Adipose tissue (tissue), 3 donors: ENCODE results near the gene RSBN1L. TPM values are rescaled to one million over a fixed set of nuclear protein-coding genes. Genes with fewer than 3 reads are reported as not detected.
A peak's percentile ranks its signal among the peaks of the same experiment; 100 is the strongest.
"Not testable (repeated sequence)": the region's sequence is repeated elsewhere in the genome, so short reads cannot be mapped to it uniquely, and the experiment has no call there.

ENCODE experiments used
- H3K27ac ChIP-seq: one replicate; pipeline ENCODE4 v1.5.1; 2013; ENCODE audit warnings: low read depth, low read length
- WGBS, 3 donors: extraction: QIAGEN DNeasy Blood & Tissue Kit; methylation state at CpG; one replicate each; pipeline ENCODE4 v1.1.7; 2013; 5-methylcytosine and 5-hydroxymethylcytosine counted together
- polyA plus RNA-seq, 3 donors: library from polyadenylated mRNA; stranded (reverse); fragments of 200-250 nt; gene quantifications; one replicate each; pipeline ENCODE4 v1.2.3, GENCODE V29; 2013
- donor health status: healthy with polysubstance abuse.
- donor health status: Bipolar disorder and iron deficiency.
- donor health status: healthy.

Gene RSBN1L
- polyA plus RNA-seq, 3 donors: 4.1 to 5.5 (median 4.8) TPM

- 30 to 38% (median 31%) methylated on average over 9 of the region's 9 CpGs for WGBS, 3 donors
These were observed 12.2 kb upstream of the RSBN1L start for GRCh38 chr7:77684030-77684429.

GRCh38 chr7:77685233-77685632, 11.0 kb upstream of the RSBN1L start:
- H3K27ac ChIP-seq: no peak overlapping the region
- WGBS, 3 donors: 15 to 44% (median 32%) methylated on average over 5 of the region's 5 CpGs

More at GRCh38 chr7:77684030-77684429, 12.2 kb upstream of the RSBN1L start:
- H3K27ac ChIP-seq: no peak overlapping the region

- H3K27ac ChIP-seq: no peak overlapping the region
These were observed 9.0 kb upstream of the RSBN1L start for GRCh38 chr7:77687100-77687746.

GRCh38 chr7:77687747-77688144, 8.5 kb upstream of the RSBN1L start:
- WGBS, 3 donors: 82 to 92% (median 91%) methylated on average over 1 of the region's 1 CpG
- no peak overlapping the region for H3K27ac ChIP-seq

More at GRCh38 chr7:77687100-77687746, 9.0 kb upstream of the RSBN1L start:
- 81 to 93% (median 82%) methylated on average over 1 of the region's 1 CpG for WGBS, 3 donors

- WGBS, 3 donors: 39 to 89% (median 83%) methylated on average over 8 of the region's 8 CpGs
- no peak overlapping the region for H3K27ac ChIP-seq
These were observed 6.0 kb upstream of the RSBN1L start for GRCh38 chr7:77690289-77690688.

- 48 to 95% (median 93%) methylated on average over 10 of the region's 10 CpGs for WGBS, 3 donors
These were observed 4.3 kb upstream of the RSBN1L start for GRCh38 chr7:77691892-77692491.

GRCh38 chr7:77693830-77694583, 2.3 kb upstream of the RSBN1L start:
- H3K27ac ChIP-seq: no peak overlapping the region
- 63 to 91% (median 90%) methylated on average over 14 of the region's 14 CpGs for WGBS, 3 donors

More at GRCh38 chr7:77691892-77692491, 4.3 kb upstream of the RSBN1L start:
- H3K27ac ChIP-seq: no peak overlapping the region

GRCh38 chr7:77696643-77697534, 630 bp downstream of the RSBN1L start:
- peak overlapping the region; percentile 57 for H3K27ac ChIP-seq
- WGBS, 3 donors: 0 to 1% (median 1%) methylated on average over 54 to 67 of the region's 67 CpGs

- 1% methylated on average over 10 of the region's 10 CpGs for WGBS, 3 donors
- no peak overlapping the region for H3K27ac ChIP-seq
These were observed 1.2 kb downstream of the RSBN1L start for GRCh38 chr7:77697535-77697831.

GRCh38 chr7:77698042-77698625, 1.9 kb downstream of the RSBN1L start:
- H3K27ac ChIP-seq: no peak overlapping the region

GRCh38 chr7:77699056-77699455, 2.8 kb downstream of the RSBN1L start:
- WGBS, 3 donors: 35 to 60% (median 42%) methylated on average over 2 of the region's 2 CpGs
- H3K27ac ChIP-seq: no peak overlapping the region

- no peak overlapping the region for H3K27ac ChIP-seq
- WGBS, 3 donors: 21 to 73% (median 67%) methylated on average over 2 of the region's 2 CpGs
These were observed 6.3 kb downstream of the RSBN1L start for GRCh38 chr7:77702513-77702912.

- 82 to 89% (median 86%) methylated on average over 3 of the region's 3 CpGs for WGBS, 3 donors
These were observed 6.8 kb downstream of the RSBN1L start for GRCh38 chr7:77702968-77703472.

GRCh38 chr7:77703669-77704068, 7.4 kb downstream of the RSBN1L start:
- 80 to 96% (median 90%) methylated on average over 9 of the region's 9 CpGs for WGBS, 3 donors
- H3K27ac ChIP-seq: not testable (repeated sequence)

More at GRCh38 chr7:77702968-77703472, 6.8 kb downstream of the RSBN1L start:
- no peak overlapping the region for H3K27ac ChIP-seq

GRCh38 chr7:77707504-77707992, 11.3 kb downstream of the RSBN1L start:
- 93 to 100% (median 96%) methylated on average over 1 of the region's 1 CpG for WGBS, 3 donors

GRCh38 chr7:77710067-77710466, 13.8 kb downstream of the RSBN1L start:
- no peak overlapping the region for H3K27ac ChIP-seq
- WGBS, 3 donors: 90 to 96% (median 96%) methylated on average over 3 of the region's 3 CpGs

More at GRCh38 chr7:77707504-77707992, 11.3 kb downstream of the RSBN1L start:
- no peak overlapping the region for H3K27ac ChIP-seq

- H3K27ac ChIP-seq: no peak overlapping the region
- whole genome bisulfite sequencing, 3 donors: 70 to 97% (median 91%) methylated on average over 3 of the region's 3 CpGs
These were observed 14.6 kb downstream of the RSBN1L start for GRCh38 chr7:77710861-77711260.

GRCh38 chr7:77714195-77714594, 17.9 kb downstream of the RSBN1L start:
- whole genome bisulfite sequencing, 3 donors: 71 to 93% (median 75%) methylated on average over 2 of the region's 2 CpGs

More at GRCh38 chr7:77714195-77714594, 17.9 kb downstream of the RSBN1L start:
- H3K27ac ChIP-seq: no peak overlapping the region
